GM19240 (cell line): ENCODE data around the gene SGMS1.
"Not testable (repeated sequence)": the region's sequence is repeated elsewhere in the genome, so short reads cannot be mapped to it uniquely, and the experiment has no call there.

Source experiments
- DNase-seq: peaks from one replicate; pipeline ENCODE4 v3.0.0; 2011; ENCODE audit warnings: low spot score; ENCODE audit not compliant: insufficient read length

The SGMS1 gene

GRCh38 chr10:50582766-50583762 is 40.7 kb downstream of the SGMS1 start:
- DNase-seq = no peak

- no peak for DNase-seq
These were observed 41.7 kb downstream of the SGMS1 start for GRCh38 chr10:50582046-50582445.

- no peak for DNase-seq
These were observed 43.4 kb downstream of the SGMS1 start for GRCh38 chr10:50580262-50580891.

GRCh38 chr10:50579491-50580261 is 44.1 kb downstream of the SGMS1 start:
- no peak for DNase-seq

GRCh38 chr10:50578949-50579348 is 44.8 kb downstream of the SGMS1 start:
- DNase-seq = no peak

GRCh38 chr10:50577681-50578350 is 45.9 kb downstream of the SGMS1 start:
- DNase-seq = no peak

GRCh38 chr10:50577010-50577409 is 46.7 kb downstream of the SGMS1 start:
- no peak for DNase-seq

- DNase-seq = no peak
These were observed 47.4 kb downstream of the SGMS1 start for GRCh38 chr10:50576245-50576815.

GRCh38 chr10:50575477-50576244 is 48.1 kb downstream of the SGMS1 start:
- no peak for DNase-seq

GRCh38 chr10:50574931-50575330 is 48.8 kb downstream of the SGMS1 start:
- DNase-seq = no peak

- DNase-seq = no peak
These were observed 49.5 kb downstream of the SGMS1 start for GRCh38 chr10:50574305-50574704.

- no peak for DNase-seq
These were observed 51.7 kb downstream of the SGMS1 start for GRCh38 chr10:50572017-50572491.

GRCh38 chr10:50568750-50569149 is 55.0 kb downstream of the SGMS1 start:
- DNase-seq = not testable (repeated sequence)

- no peak for DNase-seq
These were observed 56.4 kb downstream of the SGMS1 start for GRCh38 chr10:50567384-50567783.

- no peak for DNase-seq
These were observed 57.6 kb downstream of the SGMS1 start for GRCh38 chr10:50566150-50566549.

- DNase-seq = no peak
These were observed 58.3 kb downstream of the SGMS1 start for GRCh38 chr10:50565301-50566083.

- DNase-seq = no peak
These were observed 59.9 kb downstream of the SGMS1 start for GRCh38 chr10:50563906-50564305.

GRCh38 chr10:50561816-50562215 is 61.9 kb downstream of the SGMS1 start:
- DNase-seq = no peak

GRCh38 chr10:50561266-50561665 is 62.5 kb downstream of the SGMS1 start:
- no peak for DNase-seq
